ENCODE results near the gene SDC3. TPM values are rescaled to one million over a fixed set of nuclear protein-coding genes. Genes with fewer than 3 reads are reported as not detected.
"Not testable (repeated sequence)": the region's sequence is repeated elsewhere in the genome, so short reads cannot be mapped to it uniquely, and the experiment has no call there.

The SDC3 gene, protein sequence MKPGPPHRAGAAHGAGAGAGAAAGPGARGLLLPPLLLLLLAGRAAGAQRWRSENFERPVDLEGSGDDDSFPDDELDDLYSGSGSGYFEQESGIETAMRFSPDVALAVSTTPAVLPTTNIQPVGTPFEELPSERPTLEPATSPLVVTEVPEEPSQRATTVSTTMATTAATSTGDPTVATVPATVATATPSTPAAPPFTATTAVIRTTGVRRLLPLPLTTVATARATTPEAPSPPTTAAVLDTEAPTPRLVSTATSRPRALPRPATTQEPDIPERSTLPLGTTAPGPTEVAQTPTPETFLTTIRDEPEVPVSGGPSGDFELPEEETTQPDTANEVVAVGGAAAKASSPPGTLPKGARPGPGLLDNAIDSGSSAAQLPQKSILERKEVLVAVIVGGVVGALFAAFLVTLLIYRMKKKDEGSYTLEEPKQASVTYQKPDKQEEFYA
- 53.4 TPM for total RNA-seq
- long read RNA-seq, partial matches to known transcripts = 0 of 78 reads
- long read RNA-seq, other reads (novel, unspliced or antisense) = 78 of 78 reads

DNA sequence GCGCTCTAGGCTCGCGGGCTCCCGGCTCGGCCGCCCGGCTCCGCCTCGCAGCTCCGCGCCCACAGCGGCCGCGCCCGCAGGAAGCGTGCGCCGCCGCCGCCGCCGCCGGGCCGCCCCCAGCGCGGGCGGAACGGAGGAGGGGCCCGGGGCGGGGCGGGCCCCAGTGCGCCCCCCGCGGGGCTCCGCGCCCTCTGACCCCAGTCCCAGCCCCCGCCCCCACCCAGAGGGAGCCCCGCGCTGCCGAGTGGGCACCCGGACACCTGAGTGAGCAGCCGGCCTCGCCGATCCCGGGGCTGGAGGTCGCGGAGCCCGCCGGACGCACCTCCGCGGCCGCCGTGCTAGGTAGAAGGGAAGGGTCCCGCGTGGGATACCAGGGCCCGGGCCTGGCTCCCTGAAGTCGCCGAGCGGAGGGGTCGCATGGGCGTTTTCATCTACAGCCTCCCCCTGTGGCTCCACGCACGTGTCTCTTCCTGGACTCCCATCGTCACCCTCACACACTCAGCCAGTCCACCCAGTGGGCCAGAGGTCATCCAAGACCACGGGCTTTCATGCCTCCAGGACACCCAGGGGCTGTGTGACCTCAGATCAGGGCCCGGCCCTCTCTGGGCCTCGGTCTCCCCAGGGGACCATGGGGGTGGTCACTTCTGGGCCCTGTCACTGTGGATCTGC lies at the start of gene SDC3:
TSS of gene SDC3 (minus strand) at position 63 of the 669 bp plus-strand sequence. CDS start 172 bp downstream, outside the sequence.
- DNase-seq (ENCODE audit: low spot score) = no peak

DNA sequence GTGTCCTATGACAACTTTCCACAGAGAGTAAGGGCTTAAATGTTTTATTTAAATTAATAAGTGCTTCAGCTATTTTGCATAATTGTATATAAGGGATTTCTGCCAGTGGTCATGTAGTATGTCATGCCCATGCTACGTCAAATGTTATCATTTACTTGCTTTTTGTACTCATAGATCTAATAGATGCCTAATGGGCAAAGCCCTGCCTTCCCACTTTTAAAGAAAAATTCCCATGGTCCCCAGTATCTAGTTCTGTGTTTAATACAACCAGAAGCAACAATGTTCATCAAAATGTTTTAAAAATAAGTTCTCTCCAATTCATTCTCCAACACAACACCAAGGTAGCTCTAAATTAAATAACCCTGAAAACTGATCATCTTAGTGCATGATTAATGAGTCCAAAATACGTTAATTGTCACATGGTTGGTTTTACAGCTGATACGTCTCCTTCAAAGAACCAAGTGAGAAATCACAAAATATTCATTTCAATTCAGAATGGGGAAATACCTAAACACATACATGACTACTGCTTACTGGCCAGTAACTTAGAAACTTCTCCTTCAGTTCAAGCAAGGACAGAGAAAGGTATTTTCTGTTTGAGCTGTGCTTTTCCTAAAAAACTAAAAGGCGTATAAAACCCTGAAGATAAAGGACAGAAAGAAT lies 49.1 kb upstream of the SDC3 start:
- no peak for DNase-seq (ENCODE audit: low spot score)

DNA sequence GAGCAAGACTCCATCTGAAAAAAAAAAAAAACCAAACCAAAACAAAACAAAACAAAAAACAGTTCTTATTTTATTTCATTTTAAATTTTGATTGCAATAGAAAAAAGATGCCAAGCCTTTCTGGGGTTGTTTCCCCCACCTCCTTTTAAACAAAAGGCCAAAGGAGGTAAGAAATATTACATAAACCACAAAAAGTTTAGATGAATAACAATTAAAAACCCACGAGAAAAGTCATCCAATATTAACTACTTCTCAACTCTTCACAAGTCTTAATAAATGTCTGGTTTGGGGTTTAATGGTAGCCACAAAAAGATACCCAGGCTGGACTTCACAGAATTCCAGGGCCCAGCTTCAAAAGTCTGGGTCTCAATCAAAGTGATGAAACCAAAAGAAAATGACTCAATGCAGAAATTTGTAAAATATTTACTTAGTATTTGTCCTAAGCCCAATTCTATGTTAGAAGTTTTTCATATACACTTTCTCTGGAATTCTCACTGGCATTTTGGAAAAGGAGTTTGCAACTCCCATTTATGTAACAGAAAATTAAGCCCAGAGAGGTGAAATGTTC lies 47.0 kb upstream of the SDC3 start:
- DNase-seq (ENCODE audit: low spot score) = no peak

DNA sequence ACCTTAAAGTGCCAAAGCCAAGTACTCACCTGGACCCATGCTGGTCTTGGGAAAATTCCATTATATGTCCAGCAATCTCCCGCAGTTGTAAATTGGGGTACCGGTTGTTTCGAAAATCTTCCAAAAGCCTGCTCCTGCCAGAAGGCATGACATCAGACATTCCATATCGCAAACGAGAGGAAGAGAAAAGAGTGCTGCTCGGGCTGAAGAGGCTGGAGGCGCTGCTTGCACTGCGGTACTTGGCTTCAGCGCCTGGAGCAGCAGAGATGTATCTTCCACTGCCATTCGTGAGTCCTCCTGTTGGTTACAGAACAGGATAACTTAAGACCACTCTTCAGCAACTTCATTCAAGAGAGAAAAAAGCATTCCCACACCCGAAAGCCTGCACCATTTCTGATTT lies 45.1 kb upstream of the SDC3 start:
- no peak for DNase-seq (ENCODE audit: low spot score)

DNA sequence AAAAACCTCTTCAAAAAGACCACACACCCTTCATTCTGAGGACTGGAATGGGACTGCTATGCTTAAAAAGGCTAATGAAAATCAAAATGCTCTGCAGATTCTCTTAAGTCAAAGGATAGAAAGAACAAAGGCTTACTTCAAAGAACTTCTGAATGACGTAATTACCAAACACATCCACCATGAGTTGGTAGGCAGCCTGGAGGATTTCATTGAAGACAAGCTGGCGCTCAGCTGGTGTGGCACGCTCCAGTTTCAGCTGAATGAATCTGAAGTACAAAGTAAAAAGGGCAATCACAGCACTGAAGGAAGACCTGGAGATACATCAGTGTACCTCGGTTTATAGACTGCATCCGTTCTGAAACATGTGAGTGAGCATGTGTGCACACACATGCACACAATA lies 43.5 kb upstream of the SDC3 start:
- DNase-seq (ENCODE audit: low spot score) = no peak

DNA sequence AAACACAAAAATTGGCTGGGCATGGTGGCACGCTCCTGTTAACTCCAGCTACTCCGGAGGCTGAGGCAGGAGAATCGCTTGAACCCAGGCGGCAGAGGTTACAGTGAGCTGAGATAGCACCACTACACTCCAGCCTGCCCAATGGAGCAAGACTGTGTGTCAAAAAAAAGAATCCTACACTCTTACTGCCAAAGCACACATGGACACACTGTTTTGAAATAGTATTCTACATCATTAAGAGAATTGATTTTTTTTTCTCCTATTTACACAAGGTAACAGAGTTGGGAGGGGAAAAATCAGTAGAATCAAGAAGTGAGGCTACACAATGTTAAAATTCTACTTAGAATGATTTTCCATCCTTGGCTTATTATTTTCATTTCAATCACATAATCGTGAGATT lies 42.1 kb upstream of the SDC3 start:
- DNase-seq (ENCODE audit: low spot score) = no peak

DNA sequence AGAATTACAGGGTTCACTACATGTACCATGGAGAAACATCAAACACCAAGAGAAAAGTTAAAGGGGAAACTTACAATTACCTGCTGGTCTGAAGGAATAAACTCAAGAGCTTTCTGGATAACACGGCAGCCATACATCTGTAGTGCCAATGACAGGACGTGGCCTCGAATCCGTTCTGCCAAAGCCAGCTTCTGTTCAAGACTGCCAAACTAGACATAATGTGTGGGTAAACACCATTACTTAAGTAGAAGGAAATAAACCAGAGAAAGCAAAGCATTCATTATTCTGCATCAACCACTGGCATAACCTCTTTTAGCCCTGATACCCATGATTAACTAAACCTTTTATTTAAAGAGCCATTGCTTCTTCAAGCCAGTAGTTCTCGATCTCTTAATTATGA lies 41.5 kb upstream of the SDC3 start:
- DNase-seq (ENCODE audit: low spot score) = no peak

DNA sequence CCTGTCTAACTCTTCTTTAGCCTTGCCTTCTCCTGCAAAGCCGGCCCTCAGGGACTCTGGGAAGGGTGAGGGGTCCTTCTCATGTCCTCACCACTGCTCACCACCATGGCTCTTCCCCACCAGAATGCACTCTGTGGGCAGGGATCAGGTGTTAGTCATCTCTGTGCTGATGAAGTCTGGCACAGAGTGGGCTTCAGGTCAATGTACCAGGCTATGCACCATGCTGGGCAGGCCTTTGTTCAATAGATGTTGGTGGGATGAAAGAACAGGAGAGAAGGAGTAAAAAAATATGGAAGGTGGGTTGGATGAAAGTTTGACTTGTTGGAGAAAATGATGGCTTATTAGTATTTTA lies 40.9 kb upstream of the SDC3 start:
- DNase-seq (ENCODE audit: low spot score) = not testable (repeated sequence)

DNA sequence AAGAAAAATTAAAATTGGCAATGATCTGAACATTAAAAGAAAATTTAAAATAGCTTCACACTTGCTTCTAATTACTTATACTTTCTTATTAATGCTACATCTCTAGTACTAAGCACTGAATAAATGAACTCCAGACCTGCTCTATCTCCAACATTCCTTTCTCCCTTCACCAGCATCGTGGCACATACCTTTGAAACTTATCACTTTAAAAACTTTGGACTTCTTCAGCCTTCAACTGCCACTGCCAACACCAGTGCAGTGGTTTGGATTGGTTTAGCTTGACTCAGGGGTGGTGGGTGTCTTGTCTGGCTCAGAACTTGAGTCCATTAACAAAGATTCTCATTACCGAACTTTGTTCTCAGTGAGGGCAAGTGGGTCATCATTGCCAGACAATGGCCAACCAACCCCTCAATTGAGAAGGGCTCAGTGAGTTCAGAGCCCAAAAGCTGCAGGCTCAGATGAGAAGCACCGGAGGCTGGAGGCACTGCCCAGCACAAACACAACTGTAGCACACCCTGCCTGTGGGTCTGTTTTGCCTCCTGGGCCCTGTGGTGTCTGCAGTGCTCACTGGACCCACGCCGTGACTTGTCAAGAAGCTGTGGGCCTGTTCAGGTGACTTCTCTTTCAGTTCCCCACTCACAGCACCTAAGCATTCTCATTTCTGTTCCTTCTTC lies 40.4 kb upstream of the SDC3 start:
- not testable (repeated sequence) for DNase-seq (ENCODE audit: low spot score)

DNA sequence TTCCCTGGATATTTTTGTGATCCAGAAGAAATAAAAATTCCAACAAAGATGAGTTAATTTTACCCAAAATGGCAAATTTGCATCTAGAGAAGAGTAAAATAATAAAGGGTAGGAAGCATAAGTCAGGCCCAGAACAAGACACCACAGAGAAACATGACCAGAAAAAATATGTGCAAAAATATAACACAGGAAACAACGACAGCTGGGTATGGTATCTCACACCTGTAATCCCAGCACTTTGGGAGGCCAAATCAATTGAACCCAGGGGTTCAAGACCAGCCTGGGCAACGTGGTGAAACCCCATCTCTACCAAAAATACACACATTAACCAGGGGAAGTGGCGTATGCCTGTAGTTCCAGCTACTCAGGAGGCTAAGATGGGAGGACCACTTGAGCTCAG lies 39.7 kb upstream of the SDC3 start:
- DNase-seq (ENCODE audit: low spot score) = no peak

DNA sequence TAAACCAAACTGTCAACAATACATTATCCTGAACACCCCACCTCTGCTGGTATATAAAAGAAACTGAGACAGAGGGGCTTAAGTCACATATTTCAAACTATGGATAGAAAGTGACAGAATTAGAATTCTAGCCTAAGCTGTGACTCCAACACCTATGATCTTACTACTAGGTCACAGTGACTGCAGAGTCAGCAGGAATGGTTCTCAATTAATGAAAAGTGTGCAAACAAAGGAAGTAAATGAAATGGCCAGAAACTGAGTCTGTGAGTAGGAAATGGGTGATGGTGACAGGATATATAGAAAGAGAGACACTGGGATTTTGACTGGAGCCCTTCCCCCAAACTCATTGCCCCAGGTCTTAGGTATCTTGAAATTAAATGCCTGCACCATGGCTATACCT lies 38.7 kb upstream of the SDC3 start:
- DNase-seq (ENCODE audit: low spot score) = no peak

DNA sequence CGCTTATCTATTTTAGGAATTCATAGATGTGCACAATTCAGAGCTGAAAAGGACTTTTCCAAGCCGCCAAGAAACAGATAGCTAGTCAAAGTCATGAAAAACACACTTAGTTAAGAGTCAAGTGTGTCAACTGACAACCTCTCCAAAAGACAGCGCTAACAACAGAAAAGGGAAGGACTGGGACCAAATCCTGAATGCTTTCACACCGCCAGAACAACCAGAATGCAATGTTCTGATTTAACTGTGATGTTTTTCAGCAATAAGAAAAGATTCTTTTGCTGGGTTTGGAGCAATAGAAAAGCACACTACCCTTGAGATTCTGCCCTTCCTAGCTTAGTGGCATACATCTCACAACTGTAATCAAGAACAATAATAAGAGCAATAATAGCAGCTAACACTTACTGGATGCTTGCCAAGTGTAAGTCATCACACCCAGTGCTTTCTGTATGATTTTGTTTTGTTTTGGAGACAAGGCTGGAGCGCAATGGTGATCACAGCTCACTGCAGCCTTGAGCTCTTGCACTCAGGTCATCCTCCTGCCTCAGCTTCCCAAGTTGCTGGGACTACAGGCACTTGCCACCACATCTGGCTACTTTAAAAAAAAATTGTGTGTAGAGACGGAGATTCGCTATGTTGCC lies 33.9 kb upstream of the SDC3 start:
- DNase-seq (ENCODE audit: low spot score) = no peak

DNA sequence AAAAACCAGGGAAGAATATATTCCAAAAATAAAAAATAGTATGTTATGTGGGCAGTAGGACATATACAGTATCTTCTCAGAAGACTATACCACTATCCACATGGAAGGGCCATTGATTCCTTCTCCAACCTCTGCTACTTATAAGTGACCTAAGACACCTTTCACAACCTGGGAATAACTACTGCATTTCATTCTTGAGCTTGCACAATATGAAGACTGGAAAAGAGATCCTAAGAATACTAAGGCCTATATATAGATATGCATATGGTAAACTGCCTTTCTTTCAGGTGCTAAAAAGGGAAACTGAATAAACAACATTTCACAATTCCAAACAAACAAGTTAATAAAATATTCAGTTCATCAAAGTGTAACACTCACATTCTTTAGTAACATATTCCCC lies 32.0 kb upstream of the SDC3 start:
- no peak for DNase-seq (ENCODE audit: low spot score)

DNA sequence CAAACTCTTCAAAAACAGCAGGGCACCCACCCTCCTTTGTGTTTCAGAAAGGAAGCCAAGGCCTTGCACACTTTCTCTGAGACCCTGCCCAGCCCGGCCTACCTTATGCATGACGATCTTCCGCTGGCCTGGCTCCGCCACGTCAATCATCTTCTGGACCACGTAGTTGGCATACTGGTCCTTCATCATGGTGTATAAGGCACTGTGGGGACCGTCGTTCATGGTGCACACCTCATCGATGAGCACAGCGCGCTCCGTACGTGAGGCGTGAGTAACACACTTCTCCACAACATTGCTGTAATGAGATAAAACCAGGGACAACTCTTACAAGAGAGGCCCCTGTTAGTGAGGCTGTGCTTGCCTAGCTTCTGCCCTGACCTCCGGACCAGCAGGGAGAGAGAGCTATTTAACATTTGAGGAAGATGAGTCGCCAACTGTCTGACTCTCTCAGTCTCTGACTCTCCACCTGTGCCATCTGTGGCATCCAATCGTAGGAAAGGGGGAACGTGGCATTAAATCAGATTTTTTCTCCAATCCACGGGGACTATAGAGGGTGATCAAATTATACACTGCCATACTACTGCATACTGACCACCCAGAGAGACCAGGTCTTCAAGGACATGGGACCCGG lies 28.1 kb upstream of the SDC3 start:
- no peak for DNase-seq (ENCODE audit: low spot score)

DNA sequence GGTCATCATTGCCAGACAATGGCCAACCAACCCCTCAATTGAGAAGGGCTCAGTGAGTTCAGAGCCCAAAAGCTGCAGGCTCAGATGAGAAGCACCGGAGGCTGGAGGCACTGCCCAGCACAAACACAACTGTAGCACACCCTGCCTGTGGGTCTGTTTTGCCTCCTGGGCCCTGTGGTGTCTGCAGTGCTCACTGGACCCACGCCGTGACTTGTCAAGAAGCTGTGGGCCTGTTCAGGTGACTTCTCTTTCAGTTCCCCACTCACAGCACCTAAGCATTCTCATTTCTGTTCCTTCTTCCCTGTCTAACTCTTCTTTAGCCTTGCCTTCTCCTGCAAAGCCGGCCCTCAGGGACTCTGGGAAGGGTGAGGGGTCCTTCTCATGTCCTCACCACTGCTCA lies 27.2 kb upstream of the SDC3 start:
- not testable (repeated sequence) for DNase-seq (ENCODE audit: low spot score)

DNA sequence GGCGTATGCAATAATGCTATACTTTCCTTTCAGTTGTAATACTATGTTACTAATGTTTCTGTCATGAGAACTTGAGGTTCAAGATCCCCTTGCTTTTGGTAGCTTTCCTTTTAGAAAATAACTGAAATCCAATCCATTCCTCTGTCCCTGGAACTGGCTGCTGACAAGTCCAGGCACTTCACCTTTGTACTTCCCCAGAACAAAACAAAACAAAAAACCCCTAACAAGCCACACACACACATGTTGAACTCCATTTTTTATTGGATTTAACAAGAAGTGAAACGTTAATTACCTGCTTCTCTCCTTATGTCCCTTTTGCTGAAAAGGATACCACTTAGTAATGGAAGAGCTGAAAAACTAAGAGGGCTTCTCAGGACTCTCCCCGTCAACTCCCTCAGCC lies 26.1 kb upstream of the SDC3 start:
- DNase-seq (ENCODE audit: low spot score) = no peak

DNA sequence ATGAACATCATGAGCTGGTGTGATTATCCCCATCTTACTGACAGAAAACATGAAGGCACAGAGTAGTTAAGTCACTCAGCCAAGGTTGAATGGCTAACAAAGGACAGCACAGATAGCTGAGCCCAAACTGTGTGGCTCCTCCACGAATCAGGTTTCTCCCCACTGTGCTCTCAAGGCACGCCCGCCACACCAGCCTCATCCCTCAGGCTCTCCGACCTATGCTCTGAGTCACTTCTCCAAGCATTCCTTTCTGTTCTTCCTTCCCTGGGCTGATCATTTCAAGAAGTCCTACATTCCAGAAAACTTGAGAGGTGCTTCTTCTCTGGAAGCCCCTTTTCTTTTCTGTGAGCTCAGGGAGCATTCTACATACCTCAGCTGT lies 25.3 kb upstream of the SDC3 start:
- DNase-seq (ENCODE audit: low spot score) = no peak

DNA sequence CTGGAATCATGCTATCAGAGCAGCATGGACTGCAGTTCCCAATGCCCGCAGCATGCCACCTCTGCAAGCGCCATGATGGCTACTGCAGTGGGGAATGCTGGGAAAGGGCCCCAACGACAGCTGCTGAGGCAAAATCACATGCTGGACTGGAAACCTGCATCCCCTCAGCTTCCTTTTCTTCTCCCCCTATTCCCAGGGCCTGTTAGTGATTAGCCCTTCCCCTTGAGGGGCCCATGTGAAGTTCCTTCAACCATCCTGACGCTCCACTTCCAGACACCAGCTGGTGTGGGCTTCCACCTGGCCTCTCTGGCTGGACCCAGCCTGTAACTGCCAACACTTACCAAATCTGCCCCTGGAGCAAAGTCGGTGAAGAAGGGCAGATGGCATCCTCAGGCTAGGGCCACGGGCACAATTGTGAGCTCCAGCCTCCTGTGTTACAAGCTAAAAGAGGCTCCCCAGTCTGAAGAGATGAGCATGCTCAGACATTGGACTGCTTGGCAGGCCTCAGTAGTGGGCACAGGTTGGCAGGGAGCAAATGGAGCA lies 22.1 kb upstream of the SDC3 start:
- DNase-seq (ENCODE audit: low spot score) = peak; percentile 86

DNA sequence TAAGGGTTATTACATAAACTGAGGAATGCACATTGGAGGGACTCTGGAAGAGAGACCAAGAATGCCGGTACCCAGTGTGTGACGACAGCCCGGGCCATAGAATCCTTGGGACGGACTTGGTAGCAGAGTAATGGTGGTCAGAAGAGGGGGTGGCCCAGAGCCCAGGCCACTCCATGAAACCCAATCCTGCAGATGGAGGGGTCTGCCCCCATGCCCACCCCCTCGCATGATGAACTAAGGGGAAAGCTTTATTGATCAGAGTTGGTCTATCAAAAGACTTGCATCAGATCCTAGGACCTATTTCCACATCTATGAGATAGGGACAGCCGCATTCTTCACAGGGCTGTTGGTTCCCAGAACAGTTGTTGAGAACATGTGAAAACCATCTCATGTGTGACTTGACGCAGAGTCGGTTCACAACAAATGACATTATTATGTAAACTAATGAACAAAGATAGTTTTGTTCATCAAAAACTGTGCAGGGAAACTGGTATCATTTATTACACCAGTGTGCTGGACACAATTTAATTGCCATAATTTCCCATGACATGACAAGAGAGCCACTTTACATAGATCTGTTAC lies 21.5 kb upstream of the SDC3 start:
- peak; percentile 51 for DNase-seq (ENCODE audit: low spot score)

Measured in mesenteric fat pad (tissue), 1 donor.